ENCODE data around the gene HOXB8.

Gene HOXB8

DNA sequence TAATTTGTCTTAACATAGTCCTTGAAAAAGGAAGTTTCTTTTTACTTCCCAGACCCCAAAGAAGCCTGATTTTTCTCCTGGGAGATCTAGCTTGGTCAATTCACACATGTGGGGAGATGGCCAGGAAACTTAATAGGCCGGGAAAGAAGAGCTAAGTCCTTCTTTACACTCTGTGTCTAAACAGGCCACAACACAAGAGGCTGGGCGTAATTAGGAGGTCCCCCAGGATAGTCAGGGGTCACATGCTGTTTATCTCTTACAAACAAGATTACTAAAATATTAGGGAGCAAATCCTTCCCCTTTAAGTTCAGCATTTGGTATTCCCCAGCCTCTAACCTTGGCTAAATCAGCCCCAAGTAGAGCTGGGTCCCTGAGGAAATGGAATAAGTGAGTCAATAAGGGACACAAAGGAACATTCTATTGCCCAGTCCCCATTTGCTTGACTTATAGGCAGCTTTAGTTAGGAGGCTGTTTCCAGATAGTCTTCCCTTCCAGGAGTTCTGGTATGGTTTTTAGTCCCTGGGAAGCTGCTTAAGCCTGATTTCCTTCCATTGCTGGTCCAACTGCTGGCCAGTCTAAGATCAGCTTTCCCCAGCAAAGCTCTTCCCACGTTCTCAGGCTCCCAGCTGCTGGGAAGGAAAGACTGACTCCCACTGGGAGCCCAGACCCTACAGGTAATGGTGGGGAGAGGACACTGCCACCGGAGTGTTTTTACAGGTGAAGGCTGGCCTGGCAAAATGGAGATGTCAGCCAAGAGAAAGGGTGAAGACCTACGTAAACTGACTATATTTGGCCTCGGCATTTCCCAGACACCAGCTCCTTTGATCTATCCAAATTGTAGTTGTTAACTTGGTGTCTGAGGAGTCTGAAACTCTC, 25.1 kb upstream of the HOXB8 start:
- Histone ChIP-seq H4K20me1 (ENCODE audit: low read depth, low read length) (no peaks in the 10 kb centered on the region), H3F3A (ENCODE audit: insufficient read depth) (no peaks in the 10 kb centered on the region), H3K9me3 (ENCODE audit: insufficient read depth, low read length) (no peaks in the 10 kb centered on the region), H3K4me3 (ENCODE audit: insufficient read depth, low read length, poor library complexity, severe bottlenecking) (no peak overlapping the region), H3K79me2 (ENCODE audit: insufficient read depth, low read length) (no peaks in the 10 kb centered on the region), H3K9me2 (replicated peaks; ENCODE audit: insufficient read depth, low read length) (no peaks in the 10 kb centered on the region), H3K27ac (ENCODE audit: low read depth, low read length) (no peak overlapping the region), H3K27me3 (ENCODE audit: low read length) (no peaks in the 10 kb centered on the region), H2AFZ (ENCODE audit: low read depth, low read length, severe bottlenecking) (no peak overlapping the region), H3K9ac (ENCODE audit: low read length) (no peak overlapping the region), H3K4me2 (ENCODE audit: low read depth, low read length, poor library complexity, severe bottlenecking) (no peak overlapping the region), H3K36me3 (ENCODE audit: low read length) (no peaks in the 10 kb centered on the region)
- TF ChIP-seq, protein P1, sequence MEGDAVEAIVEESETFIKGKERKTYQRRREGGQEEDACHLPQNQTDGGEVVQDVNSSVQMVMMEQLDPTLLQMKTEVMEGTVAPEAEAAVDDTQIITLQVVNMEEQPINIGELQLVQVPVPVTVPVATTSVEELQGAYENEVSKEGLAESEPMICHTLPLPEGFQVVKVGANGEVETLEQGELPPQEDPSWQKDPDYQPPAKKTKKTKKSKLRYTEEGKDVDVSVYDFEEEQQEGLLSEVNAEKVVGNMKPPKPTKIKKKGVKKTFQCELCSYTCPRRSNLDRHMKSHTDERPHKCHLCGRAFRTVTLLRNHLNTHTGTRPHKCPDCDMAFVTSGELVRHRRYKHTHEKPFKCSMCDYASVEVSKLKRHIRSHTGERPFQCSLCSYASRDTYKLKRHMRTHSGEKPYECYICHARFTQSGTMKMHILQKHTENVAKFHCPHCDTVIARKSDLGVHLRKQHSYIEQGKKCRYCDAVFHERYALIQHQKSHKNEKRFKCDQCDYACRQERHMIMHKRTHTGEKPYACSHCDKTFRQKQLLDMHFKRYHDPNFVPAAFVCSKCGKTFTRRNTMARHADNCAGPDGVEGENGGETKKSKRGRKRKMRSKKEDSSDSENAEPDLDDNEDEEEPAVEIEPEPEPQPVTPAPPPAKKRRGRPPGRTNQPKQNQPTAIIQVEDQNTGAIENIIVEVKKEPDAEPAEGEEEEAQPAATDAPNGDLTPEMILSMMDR (IDR thresholded peaks at IDR 0.05; ENCODE audit: insufficient read depth, low read length, poor library complexity, severe bottlenecking) = no peak
- no peak for TF ChIP-seq EZH2phosphoT487 (conservative IDR thresholded peaks at IDR 0.05; ENCODE audit: low read length)

DNA sequence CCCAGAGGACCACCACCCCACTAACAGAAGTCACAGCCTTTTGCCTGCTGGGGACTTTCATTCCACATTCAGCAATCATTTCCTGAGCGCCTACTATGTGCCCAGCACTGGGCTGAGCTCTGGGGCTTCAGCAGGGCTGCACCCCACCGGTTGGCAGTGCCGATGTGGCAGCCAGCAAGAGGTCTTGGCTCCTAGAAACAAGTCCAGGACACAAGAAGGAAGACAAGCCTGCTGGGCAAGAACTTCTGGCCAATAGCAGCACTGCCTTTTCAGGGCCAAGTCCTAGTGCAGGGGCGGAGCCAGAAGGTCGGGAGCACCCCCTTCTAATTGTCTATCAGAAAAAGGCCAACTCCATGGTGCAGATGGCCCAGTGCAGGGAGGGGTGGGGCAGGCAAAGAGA, 24.0 kb upstream of the HOXB8 start:
- Histone ChIP-seq H3K27me3 (ENCODE audit: low read length) (no peaks in the 10 kb centered on the region), H4K20me1 (ENCODE audit: low read depth, low read length) (no peaks in the 10 kb centered on the region), H3K4me3 (ENCODE audit: insufficient read depth, low read length, poor library complexity, severe bottlenecking) (no peak overlapping the region)

DNA sequence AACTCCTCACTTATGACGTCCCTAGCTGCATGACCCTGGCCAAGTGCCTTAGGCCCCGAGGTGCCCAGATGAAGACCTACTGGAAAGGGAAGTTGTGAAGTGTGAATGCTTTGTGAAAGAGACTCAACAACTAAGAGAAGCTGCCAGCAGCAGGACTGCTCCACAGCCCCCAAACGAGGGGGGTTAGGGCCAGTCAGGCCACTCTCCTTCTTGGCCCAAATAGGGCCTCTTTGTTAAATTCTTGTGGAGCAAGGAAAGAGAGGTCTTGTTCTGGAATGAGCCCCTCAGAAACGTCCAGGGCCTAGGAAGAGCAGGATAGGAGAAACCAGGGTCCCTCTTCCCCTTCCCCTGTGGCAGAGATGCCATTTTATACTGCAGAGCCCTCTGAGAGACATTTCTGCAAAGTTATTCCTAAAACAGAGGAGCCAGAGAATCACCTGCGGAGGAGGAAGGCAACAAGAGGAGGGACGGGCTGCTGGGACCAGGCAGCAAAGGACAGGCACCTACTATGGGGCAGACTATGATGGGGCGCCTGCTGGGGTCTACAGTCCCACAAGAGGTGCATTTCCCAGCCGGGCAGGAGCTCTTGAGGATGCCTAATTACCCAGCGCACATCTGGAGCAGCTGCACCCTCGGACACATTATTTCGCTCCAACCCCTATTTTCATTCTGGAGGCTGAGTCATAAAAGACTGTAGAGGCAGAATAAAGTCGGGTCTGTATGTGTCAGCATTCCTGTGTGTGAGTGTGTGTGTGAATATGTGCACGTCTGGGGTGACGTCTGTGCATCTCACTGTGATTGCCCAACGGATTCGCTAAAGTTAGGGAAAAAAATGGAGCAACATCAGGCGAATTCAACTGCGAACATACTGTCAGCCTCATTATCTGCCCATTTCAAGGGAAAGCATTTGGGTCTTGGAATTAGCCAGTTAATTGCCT, 22.5 kb upstream of the HOXB8 start:
- no peak overlapping the region for H3K27ac ChIP-seq (ENCODE audit: low read depth, low read length)
- H3K9ac ChIP-seq (ENCODE audit: low read length) = no peak overlapping the region
- no peaks in the 10 kb centered on the region for H3K36me3 ChIP-seq (ENCODE audit: low read length)
- no peaks in the 10 kb centered on the region for H3K9me3 ChIP-seq (ENCODE audit: insufficient read depth, low read length)
- no peaks in the 10 kb centered on the region for H3K27me3 ChIP-seq (ENCODE audit: low read length)
- H3K4me3 ChIP-seq (ENCODE audit: insufficient read depth, low read length, poor library complexity, severe bottlenecking) = no peak overlapping the region
- no peak overlapping the region for H3K4me2 ChIP-seq (ENCODE audit: low read depth, low read length, poor library complexity, severe bottlenecking)
- H3F3A ChIP-seq (ENCODE audit: insufficient read depth) = no peaks in the 10 kb centered on the region
- H2AFZ ChIP-seq (ENCODE audit: low read depth, low read length, severe bottlenecking) = no peak overlapping the region
- TF ChIP-seq, protein P1 (IDR thresholded peaks at IDR 0.05; ENCODE audit: insufficient read depth, low read length, poor library complexity, severe bottlenecking) = no peak
- no peak for TF ChIP-seq EZH2phosphoT487 (conservative IDR thresholded peaks at IDR 0.05; ENCODE audit: low read length)
- no peaks in the 10 kb centered on the region for H3K79me2 ChIP-seq (ENCODE audit: insufficient read depth, low read length)
- no peaks in the 10 kb centered on the region for H3K9me2 ChIP-seq (replicated peaks; ENCODE audit: insufficient read depth, low read length)
- H4K20me1 ChIP-seq (ENCODE audit: low read depth, low read length) = no peaks in the 10 kb centered on the region

More for the DNA sequence above, 24.0 kb upstream of the HOXB8 start:
- TF ChIP-seq EZH2phosphoT487 (conservative IDR thresholded peaks at IDR 0.05; ENCODE audit: low read length) = no peak
- TF ChIP-seq, protein P1 (IDR thresholded peaks at IDR 0.05; ENCODE audit: insufficient read depth, low read length, poor library complexity, severe bottlenecking) = no peak
- Histone ChIP-seq H3K9me3 (ENCODE audit: insufficient read depth, low read length) (no peaks in the 10 kb centered on the region), H2AFZ (ENCODE audit: low read depth, low read length, severe bottlenecking) (no peak overlapping the region), H3K9me2 (replicated peaks; ENCODE audit: insufficient read depth, low read length) (no peaks in the 10 kb centered on the region), H3K9ac (ENCODE audit: low read length) (no peak overlapping the region), H3F3A (ENCODE audit: insufficient read depth) (no peaks in the 10 kb centered on the region), H3K79me2 (ENCODE audit: insufficient read depth, low read length) (no peaks in the 10 kb centered on the region), H3K27ac (ENCODE audit: low read depth, low read length) (no peak overlapping the region), H3K36me3 (ENCODE audit: low read length) (no peaks in the 10 kb centered on the region), H3K4me2 (ENCODE audit: low read depth, low read length, poor library complexity, severe bottlenecking) (no peak overlapping the region)

All from SU-DHL-6 (cell line).